OCI-LY7 (cell line): ENCODE measurements around the gene NOX3.

Experiments used
- EZH2phosphoT487 ChIP-seq: fragments of 200-600 bp; sonication (generic); IDR thresholded peaks from 2 replicates; pipeline ENCODE4 v1.6.1; 2018; ENCODE audit warnings: low read depth, borderline replicate concordance, mild to moderate bottlenecking, mixed run types, antibody characterized with exemption, low read length, moderate library complexity, mixed read lengths
- TF ChIP-seq, protein P1 (sequence below): fragments of 200-600 bp; sonication (generic); conservative IDR thresholded peaks from 2 replicates; pipeline ENCODE4 v1.5.1; 2014; ENCODE audit warnings: mild to moderate bottlenecking, antibody characterized with exemption, low read length, moderate library complexity, mixed read lengths

DNA sequence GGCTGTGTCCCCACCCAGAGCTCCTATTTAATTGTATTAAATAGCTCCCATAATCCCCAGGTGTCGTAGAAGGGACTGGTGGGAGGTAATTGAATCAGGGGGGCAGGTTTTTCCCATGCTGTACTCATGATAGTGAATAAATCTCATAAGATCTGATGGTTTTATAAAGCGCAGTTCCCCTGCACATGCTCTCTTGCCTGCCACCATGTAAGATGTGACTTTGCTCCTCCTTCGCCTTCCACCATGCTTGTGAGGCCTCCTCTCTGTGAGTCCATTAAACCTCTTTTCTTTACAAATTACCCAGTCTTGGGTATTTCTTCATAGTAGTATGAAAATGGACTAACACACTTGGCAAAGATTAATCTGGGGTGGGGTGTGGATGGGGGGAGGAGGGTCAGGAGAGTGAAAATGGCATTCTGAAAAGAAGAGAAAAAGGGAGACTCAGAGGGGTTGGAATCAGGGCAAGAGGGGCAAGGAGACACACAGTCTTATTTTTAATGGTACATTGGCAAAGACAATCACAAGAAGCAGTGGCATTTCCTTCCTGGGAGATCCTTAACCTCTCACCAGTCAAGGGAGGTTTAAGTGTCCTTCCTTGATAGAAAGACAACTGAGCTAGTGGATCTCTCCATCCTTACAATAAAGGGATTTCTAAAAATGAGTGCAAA lies 37.5 kb upstream of the NOX3 start:
- TF ChIP-seq, protein P1, sequence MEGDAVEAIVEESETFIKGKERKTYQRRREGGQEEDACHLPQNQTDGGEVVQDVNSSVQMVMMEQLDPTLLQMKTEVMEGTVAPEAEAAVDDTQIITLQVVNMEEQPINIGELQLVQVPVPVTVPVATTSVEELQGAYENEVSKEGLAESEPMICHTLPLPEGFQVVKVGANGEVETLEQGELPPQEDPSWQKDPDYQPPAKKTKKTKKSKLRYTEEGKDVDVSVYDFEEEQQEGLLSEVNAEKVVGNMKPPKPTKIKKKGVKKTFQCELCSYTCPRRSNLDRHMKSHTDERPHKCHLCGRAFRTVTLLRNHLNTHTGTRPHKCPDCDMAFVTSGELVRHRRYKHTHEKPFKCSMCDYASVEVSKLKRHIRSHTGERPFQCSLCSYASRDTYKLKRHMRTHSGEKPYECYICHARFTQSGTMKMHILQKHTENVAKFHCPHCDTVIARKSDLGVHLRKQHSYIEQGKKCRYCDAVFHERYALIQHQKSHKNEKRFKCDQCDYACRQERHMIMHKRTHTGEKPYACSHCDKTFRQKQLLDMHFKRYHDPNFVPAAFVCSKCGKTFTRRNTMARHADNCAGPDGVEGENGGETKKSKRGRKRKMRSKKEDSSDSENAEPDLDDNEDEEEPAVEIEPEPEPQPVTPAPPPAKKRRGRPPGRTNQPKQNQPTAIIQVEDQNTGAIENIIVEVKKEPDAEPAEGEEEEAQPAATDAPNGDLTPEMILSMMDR: no peak
- no peak for TF ChIP-seq EZH2phosphoT487
